Lung (tissue), 12 donors: ENCODE data around the gene PERCC1. TPM values are rescaled to one million over a fixed set of nuclear protein-coding genes. Genes with fewer than 3 reads are reported as not detected.
"Not testable (repeated sequence)": the region's sequence is repeated elsewhere in the genome, so short reads cannot be mapped to it uniquely, and the experiment has no call there.

Source experiments
- ATAC-seq: fragments of 200-7000 bp; cut with Tn5 transposase; one replicate; pipeline ENCODE4 v1.9.1; 2020; ENCODE audit warnings: moderate number of reproducible peaks; ENCODE audit not compliant: insufficient read depth, low FRiP score
- DNase-seq, 3 donors: peaks; one replicate each; pipeline ENCODE4 v3.0.0-alpha.2; 2013 to 2017
- H3K27ac ChIP-seq, 2 donors: one replicate each; pipeline ENCODE4 v1.5.1; 2013; ENCODE audit warnings: mild to moderate bottlenecking in 2 of 2, moderate library complexity in 2 of 2, control low read depth in 1 of 2, inconsistent platforms in 1 of 2, low read depth in 1 of 2, low read length in 1 of 2
- H3K27me3 ChIP-seq, 3 donors: one replicate each; pipeline ENCODE4 v1.5.1; 2013; ENCODE audit warnings: low read length in 2 of 3; ENCODE audit not compliant: control insufficient read depth in 3 of 3, insufficient read depth in 3 of 3
- H3K36me3 ChIP-seq, 4 donors: one replicate each; pipeline ENCODE4 v1.5.1; 2013; ENCODE audit warnings: low read length in 4 of 4, mild to moderate bottlenecking in 1 of 4, moderate library complexity in 1 of 4; ENCODE audit not compliant: control insufficient read depth in 4 of 4, insufficient read depth in 4 of 4
- H3K4me1 ChIP-seq, 5 donors: one replicate each; pipeline ENCODE4 v1.5.1; 2013; ENCODE audit warnings: low read length in 5 of 5, mild to moderate bottlenecking in 2 of 5, moderate library complexity in 1 of 5; ENCODE audit not compliant: control insufficient read depth in 5 of 5, insufficient read depth in 5 of 5
- H3K4me3 ChIP-seq: one replicate; pipeline ENCODE4 v1.5.1; 2013; ENCODE audit warnings: mild to moderate bottlenecking, control low read depth, moderate library complexity
- H3K9ac ChIP-seq, 2 donors: one replicate each; pipeline ENCODE4 v1.5.1; 2013; ENCODE audit warnings: low read length in 2 of 2, control low read depth in 1 of 2; ENCODE audit not compliant: insufficient read depth in 1 of 2
- H3K9me3 ChIP-seq, 4 donors: one replicate each; pipeline ENCODE4 v1.5.1; 2013; ENCODE audit warnings: low read length in 3 of 4, mild to moderate bottlenecking in 1 of 4, moderate library complexity in 1 of 4; ENCODE audit not compliant: control insufficient read depth in 4 of 4, insufficient read depth in 3 of 4
- CTCF ChIP-seq: IDR thresholded peaks from 2 replicates; pipeline ENCODE4 v1.5.1; 2012; ENCODE audit warnings: mild to moderate bottlenecking; ENCODE audit errors: control extremely low read depth, extremely low read depth
- WGBS, 2 donors: extraction: QIAGEN DNeasy Blood & Tissue Kit; methylation state at CpG; one replicate each; pipeline ENCODE4 v1.1.7; 2013; 5-methylcytosine and 5-hydroxymethylcytosine counted together
- polyA plus RNA-seq, 2 donors: library from polyadenylated mRNA; stranded (reverse); fragments of 200-250 nt; gene quantifications; one replicate each; pipeline ENCODE4 v1.2.1, GENCODE V29; 2013
- total RNA-seq, 2 donors: library from RNA; depleted of rRNA in 1 of 2; stranded (reverse); fragments of >200 nt in 1 of 2; gene quantifications; one replicate each; pipeline ENCODE4 v1.2.1, GENCODE V29; 2014 to 2021
- donor health status: control.
- donor health status: control.
- donor health status: Bipolar disorder and iron deficiency.
- donor health status: healthy.
- donor health status: DM: yes; HTN: yes; CAD: no.

Gene PERCC1
- total and polyA plus RNA-seq, 4 donors, result 0.12 to 0.57 (median 0.46) TPM; not detected in 1

- TF ChIP-seq CTCF, result no peak
- no peak for DNase-seq
- Histone ChIP-seq H3K27ac (no peak overlapping the region), H3K9me3 (no peaks in the 10 kb centered on the region), H3K4me1 (peaks cover 0 to 10% (median 0%) of the 10 kb centered on the region in 5 donors), H3K4me3 (no peak overlapping the region), H3K27me3 (no peaks in the 10 kb centered on the region), H3K36me3 (peaks cover 0 to 17% (median under 1%) of the 10 kb centered on the region in 4 donors), H3K9ac (no peak overlapping the region)
- WGBS, 2 donors, result 91 to 93% methylated on average over 24 of the region's 24 CpGs
- no peak for ATAC-seq
These were observed 35.2 kb downstream of the PERCC1 start for GRCh38 chr16:1466054-1466453.

- Histone ChIP-seq H3K4me3 (no peak overlapping the region), H3K36me3 (peaks cover 0 to 13% (median 0%) of the 10 kb centered on the region in 4 donors), H3K27ac (no peak overlapping the region), H3K9me3 (no peaks in the 10 kb centered on the region), H3K9ac (no peak overlapping the region), H3K4me1 (peaks cover 0 to 19% (median 0%) of the 10 kb centered on the region in 5 donors), H3K27me3 (no peaks in the 10 kb centered on the region)
- no peak for ATAC-seq
- no peak for TF ChIP-seq CTCF
- WGBS, 2 donors, result 73 to 79% methylated on average over 14 of the region's 14 CpGs
- DNase-seq, result no peak
These were observed 36.2 kb downstream of the PERCC1 start for GRCh38 chr16:1466968-1467521.

- ATAC-seq (no peak), DNase-seq (no peak)
- 86 to 87% methylated on average over 22 of the region's 22 CpGs for WGBS, 2 donors
- H3K9ac ChIP-seq, result no peak overlapping the region
- no peaks in the 10 kb centered on the region for H3K27me3 ChIP-seq
- H3K9me3 ChIP-seq, result no peaks in the 10 kb centered on the region
- peaks cover 0 to 19% (median 0%) of the 10 kb centered on the region in 5 donors for H3K4me1 ChIP-seq
- peaks cover 0 to 11% (median 0%) of the 10 kb centered on the region in 4 donors for H3K36me3 ChIP-seq
- no peak overlapping the region for H3K4me3 ChIP-seq
- H3K27ac ChIP-seq, result no peak overlapping the region
- no peak for TF ChIP-seq CTCF
These were observed 37.5 kb downstream of the PERCC1 start for GRCh38 chr16:1468426-1468810.

- not testable (repeated sequence) for H3K36me3 ChIP-seq, H3K9ac ChIP-seq, H3K4me3 ChIP-seq, ATAC-seq, DNase-seq, H3K27ac ChIP-seq, H3K9me3 ChIP-seq, H3K27me3 ChIP-seq
- WGBS, 2 donors, result 79 to 88% methylated on average over 5 of the region's 5 CpGs
- peaks cover 0 to 22% (median 3%) of the 10 kb centered on the region in 5 donors for H3K4me1 ChIP-seq
These were observed 38.3 kb downstream of the PERCC1 start for GRCh38 chr16:1469141-1469540.
